Muscle of leg (tissue), 16 donors: ENCODE measurements around the gene CA6. TPM values are rescaled to one million over a fixed set of nuclear protein-coding genes. Genes with fewer than 3 reads are reported as not detected.
"Not testable (repeated sequence)": the region's sequence is repeated elsewhere in the genome, so short reads cannot be mapped to it uniquely, and the experiment has no call there.

ENCODE experiments used
- DNase-seq: peaks from one replicate; pipeline ENCODE4 v3.0.0; 2013
- H3K27ac ChIP-seq: one replicate; pipeline ENCODE4 v1.5.1; 2013; ENCODE audit warnings: mild to moderate bottlenecking, low read length, control low read depth
- H3K27me3 ChIP-seq: one replicate; pipeline ENCODE4 v1.6.1; 2013; ENCODE audit warnings: low read length; ENCODE audit not compliant: control insufficient read depth, insufficient read depth
- H3K36me3 ChIP-seq: one replicate; pipeline ENCODE4 v1.6.1; 2013; ENCODE audit warnings: low read length; ENCODE audit not compliant: control insufficient read depth, insufficient read depth
- H3K4me1 ChIP-seq: one replicate; pipeline ENCODE4 v1.6.1; 2013; ENCODE audit warnings: low read length; ENCODE audit not compliant: control insufficient read depth, insufficient read depth
- H3K4me3 ChIP-seq: one replicate; pipeline ENCODE4 v1.5.1; 2013; ENCODE audit warnings: low read length, control low read depth
- H3K9me3 ChIP-seq: replicated peaks from 2 replicates; pipeline ENCODE4 v1.6.1; 2013; ENCODE audit warnings: low read depth, low read length; ENCODE audit not compliant: control insufficient read depth
- WGBS: methylation state at CpG from one replicate; pipeline ENCODE4 v1.1.5; 2013; ENCODE audit warnings: missing lambda C conversion rate; ENCODE audit not compliant: insufficient coverage; 5-methylcytosine and 5-hydroxymethylcytosine counted together
- long read RNA-seq, 11 donors: transcript quantifications; one replicate each; lab custom pipeline, GENCODE V29; 2026
- polyA plus RNA-seq, 8 donors: library from polyadenylated mRNA; unstranded; fragments of 120-200 nt; gene quantifications; one replicate each; pipeline versions ENCODE4 v1.2.1 to v1.2.3, GENCODE V29; 2013; ENCODE audit warnings: inconsistent platforms in 1 of 8, low replicate concordance in 1 of 8; ENCODE audit not compliant: insufficient read length in 8 of 8, insufficient read depth in 1 of 8
- total RNA-seq: library from RNA; stranded (reverse); fragments of 120-200 nt; gene quantifications from one replicate; pipeline ENCODE4 v1.2.4, GENCODE V29; 2013

The CA6 gene
- total RNA-seq (not detected), polyA plus RNA-seq (under 1 TPM in 3 of 8 donors, not detected in 5; 0.08 to 0.17 (median 0.09) TPM)
- long read RNA-seq, donor 1: 0 reads
- long read RNA-seq, donor 2: 0 reads
- long read RNA-seq, donor 3: 0 reads
- long read RNA-seq, donor 4: 0 reads
- long read RNA-seq, donor 5: 0 reads
- long read RNA-seq, donor 6: 0 reads
- long read RNA-seq, donor 7: 0 reads
- long read RNA-seq, donor 8: 0 reads
- long read RNA-seq, donor 9: 0 reads
- long read RNA-seq, donor 10: 0 reads
- long read RNA-seq, donor 11: 0 reads

DNA sequence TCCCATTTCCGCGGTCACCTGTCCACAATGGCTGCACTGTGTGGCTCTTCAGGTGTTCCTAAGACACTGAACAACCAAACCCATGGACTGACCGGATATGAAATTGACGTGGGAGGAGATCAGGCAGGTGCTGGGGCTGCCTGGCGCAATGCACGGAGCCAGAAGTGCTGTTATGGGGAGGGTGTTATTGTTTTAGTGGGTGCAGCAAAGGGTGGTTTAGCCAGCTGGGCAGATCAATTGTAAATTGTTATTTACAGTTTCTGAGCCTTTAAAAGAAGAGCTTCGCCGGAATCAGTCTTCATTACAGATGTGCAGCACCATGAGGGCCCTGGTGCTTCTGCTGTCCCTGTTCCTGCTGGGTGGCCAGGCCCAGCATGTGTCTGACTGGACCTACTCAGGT lies at the start of gene CA6:
CA6 (plus strand) TSS at position 301 of the 400 bp plus-strand sequence; CDS start at position 320, 19 bp downstream.
- no peak for DNase-seq
- H3K4me1 ChIP-seq: peaks cover 16% of the 10 kb centered on the region
- WGBS: 98% methylated on average over 7 of the region's 8 CpGs
- H3K27ac ChIP-seq: no peak within 1 kb of the TSS
- no peaks in the 10 kb centered on the region for H3K9me3 ChIP-seq
- H3K27me3 ChIP-seq: peaks cover 2% of the 10 kb centered on the region
- H3K4me3 ChIP-seq: no peak within 1 kb of the TSS
- H3K36me3 ChIP-seq: no peaks in the 10 kb centered on the region

GRCh38 chr1:8896775-8897174 lies 48.9 kb upstream of the CA6 start:
- H3K27me3 ChIP-seq, H3K36me3 ChIP-seq, H3K27ac ChIP-seq, H3K4me3 ChIP-seq, H3K4me1 ChIP-seq, H3K9me3 ChIP-seq, DNase-seq: not testable (repeated sequence)
- WGBS: 70% methylated on average over 3 of the region's 3 CpGs

GRCh38 chr1:8897505-8897904 lies 48.2 kb upstream of the CA6 start:
- H3K9me3 ChIP-seq, H3K27ac ChIP-seq, H3K4me3 ChIP-seq, H3K36me3 ChIP-seq, H3K4me1 ChIP-seq, DNase-seq, H3K27me3 ChIP-seq: not testable (repeated sequence)
- WGBS: 60% methylated on average over 1 of the region's 4 CpGs

- not testable (repeated sequence) for H3K4me3 ChIP-seq, H3K4me1 ChIP-seq, H3K9me3 ChIP-seq, H3K36me3 ChIP-seq, H3K27ac ChIP-seq, H3K27me3 ChIP-seq, DNase-seq
- 84% methylated on average over 3 of the region's 5 CpGs for WGBS
Measured at GRCh38 chr1:8898418-8898817, 47.2 kb upstream of the CA6 start.

GRCh38 chr1:8899046-8899445 lies 46.6 kb upstream of the CA6 start:
- WGBS: 93% methylated on average over 4 of the region's 7 CpGs
- no peaks in the 10 kb centered on the region for H3K36me3 ChIP-seq
- H3K27ac ChIP-seq: no peak overlapping the region
- H3K4me1 ChIP-seq: peaks cover 3% of the 10 kb centered on the region
- DNase-seq: no peak
- no peaks in the 10 kb centered on the region for H3K9me3 ChIP-seq
- no peaks in the 10 kb centered on the region for H3K27me3 ChIP-seq
- H3K4me3 ChIP-seq: no peak overlapping the region

DNA sequence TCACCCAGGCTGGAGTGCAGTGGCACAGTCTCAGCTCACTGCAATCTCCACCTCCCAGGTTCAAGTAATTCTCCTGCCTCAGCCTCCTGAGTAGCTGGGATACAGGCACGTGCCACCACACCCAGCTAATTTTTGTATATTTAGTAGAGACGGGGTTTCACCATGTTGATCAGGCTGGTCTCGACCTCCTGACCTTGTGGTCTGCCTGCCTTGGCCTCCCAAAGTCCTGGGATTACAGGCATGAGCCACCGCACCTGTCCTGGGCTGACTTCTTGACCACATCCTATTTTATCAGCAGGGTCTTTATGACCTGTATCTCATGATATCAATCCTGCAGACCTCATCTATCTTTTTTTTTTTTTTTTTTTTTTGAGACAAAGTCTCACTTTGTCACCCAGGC lies 45.0 kb upstream of the CA6 start:
- DNase-seq, H3K27me3 ChIP-seq, H3K4me3 ChIP-seq, H3K4me1 ChIP-seq, H3K36me3 ChIP-seq, H3K27ac ChIP-seq, H3K9me3 ChIP-seq: not testable (repeated sequence)
- WGBS: 87% methylated on average over 3 of the region's 4 CpGs

DNA sequence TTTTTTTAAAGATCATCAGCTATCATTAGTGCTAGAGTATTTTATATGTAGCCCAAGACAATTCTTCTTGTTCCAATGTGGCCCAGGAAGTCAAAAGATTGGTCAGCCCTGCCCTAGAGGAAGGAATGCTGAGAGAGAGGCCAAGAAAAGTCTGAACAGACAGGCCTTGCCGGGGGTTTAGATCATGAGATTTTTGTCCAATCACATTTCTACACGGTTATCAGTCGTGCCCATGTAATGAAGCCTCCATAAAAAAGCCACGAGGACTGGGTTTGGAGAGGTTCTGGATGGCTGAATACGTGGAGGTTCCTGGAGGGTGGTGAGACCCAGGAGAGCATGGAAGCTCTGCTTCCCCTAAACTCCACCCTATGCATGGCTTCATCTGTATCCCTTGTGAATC lies 42.9 kb upstream of the CA6 start:
- WGBS: no CpG with 5 or more reads among the region's 5 CpGs
- Histone ChIP-seq H3K4me3 (no peak overlapping the region), H3K36me3 (no peaks in the 10 kb centered on the region), H3K27me3 (no peaks in the 10 kb centered on the region), H3K9me3 (no peaks in the 10 kb centered on the region), H3K4me1 (peaks cover 5% of the 10 kb centered on the region), H3K27ac (no peak overlapping the region)
- DNase-seq: no peak

- H3K4me3 ChIP-seq: no peak overlapping the region
- H3K4me1 ChIP-seq: peaks cover 5% of the 10 kb centered on the region
- WGBS: no CpG with 5 or more reads among the region's 6 CpGs
- no peak for DNase-seq
- H3K9me3 ChIP-seq: no peaks in the 10 kb centered on the region
- no peaks in the 10 kb centered on the region for H3K27me3 ChIP-seq
- no peak overlapping the region for H3K27ac ChIP-seq
- H3K36me3 ChIP-seq: no peaks in the 10 kb centered on the region
Measured at GRCh38 chr1:8903410-8903809, 42.3 kb upstream of the CA6 start.

- Histone ChIP-seq H3K36me3 (no peaks in the 10 kb centered on the region), H3K4me3 (no peak overlapping the region), H3K9me3 (no peaks in the 10 kb centered on the region), H3K27me3 (no peaks in the 10 kb centered on the region), H3K27ac (no peak overlapping the region), H3K4me1 (peaks cover 5% of the 10 kb centered on the region)
- WGBS: 83% methylated on average over 1 of the region's 6 CpGs
- DNase-seq: peak; percentile 58
Measured at GRCh38 chr1:8903908-8904650, 41.6 kb upstream of the CA6 start.

- Histone ChIP-seq H3K27ac (peak overlapping the region; percentile 62), H3K27me3 (no peaks in the 10 kb centered on the region), H3K4me1 (peaks cover 5% of the 10 kb centered on the region), H3K9me3 (peaks cover 3% of the 10 kb centered on the region), H3K36me3 (no peaks in the 10 kb centered on the region), H3K4me3 (no peak overlapping the region)
- 40% methylated on average over 1 of the region's 9 CpGs for WGBS
- DNase-seq: peak; percentile 94
Measured at GRCh38 chr1:8905582-8906191, 40.0 kb upstream of the CA6 start.
